ENCODE results near the gene TIGD3. TPM values are rescaled to one million over a fixed set of nuclear protein-coding genes. Genes with fewer than 3 reads are reported as not detected.
A peak's percentile ranks its signal among the peaks of the same experiment; 100 is the strongest.

Gene TIGD3
- total RNA-seq, 1 experiment from 2014 or later, result 1.7 TPM

GRCh38 chr11:65353900-65354264 lies 669 bp upstream of the TIGD3 start:
- ChIA-PET POLR2A (ENCODE audit: unreplicated experiment) (interaction anchor here (0.7 kb wide), 1 partner anchor 506 kb away, joined by 5 read pairs; no protein-coding TSS in a partner anchor), CTCF (interaction anchor here (0.8 to 2.0 kb wide), 3 partner anchors 79 to 195 kb away, joined by 4 to 9 read pairs (median 8); no protein-coding TSS in a partner anchor)
- intact Hi-C loops (cut with micrococcal nuclease; ENCODE audit: unreplicated experiment), result loop anchor here (2.0 kb wide), 1 partner anchor 37 kb away; no protein-coding TSS in a partner anchor
- Histone ChIP-seq H4K20me1 (ENCODE audit: insufficient read depth) (no peaks in the 10 kb centered on the region; the same call in 1 of the 2 replicates), H3K79me2 (ENCODE audit: low read depth) (no peaks in the 10 kb centered on the region), H3K4me1 (replicated peaks; ENCODE audit: insufficient read depth) (peaks cover 11% of the 10 kb centered on the region), H3K27ac (no peak overlapping the region), H3F3A (ENCODE audit: insufficient read depth, low read depth) (peaks cover 49% of the 10 kb centered on the region), H3K4me3 (peak overlapping the region; percentile 87), H3K4me2 (peak overlapping the region; percentile 100), H2AFZ (peak overlapping the region; percentile 76), H3K9me2 (ENCODE audit: insufficient read depth) (no peaks in the 10 kb centered on the region), H3K9me3 (ENCODE audit: insufficient read depth, low read depth) (no peaks in the 10 kb centered on the region), H3K36me3 (ENCODE audit: low read depth) (peaks cover 12% of the 10 kb centered on the region), H3K27me3 (ENCODE audit: insufficient read depth, low read depth) (no peaks in the 10 kb centered on the region)
- no peak for DNase-seq
- BruUV-seq (replicated peaks), result no TSS peak
- TF ChIP-seq EZH2 (IDR thresholded peaks at IDR 0.05; ENCODE audit: low read depth) (no peak), CTCF (conservative IDR thresholded peaks at IDR 0.05) (no peak)

DNA sequence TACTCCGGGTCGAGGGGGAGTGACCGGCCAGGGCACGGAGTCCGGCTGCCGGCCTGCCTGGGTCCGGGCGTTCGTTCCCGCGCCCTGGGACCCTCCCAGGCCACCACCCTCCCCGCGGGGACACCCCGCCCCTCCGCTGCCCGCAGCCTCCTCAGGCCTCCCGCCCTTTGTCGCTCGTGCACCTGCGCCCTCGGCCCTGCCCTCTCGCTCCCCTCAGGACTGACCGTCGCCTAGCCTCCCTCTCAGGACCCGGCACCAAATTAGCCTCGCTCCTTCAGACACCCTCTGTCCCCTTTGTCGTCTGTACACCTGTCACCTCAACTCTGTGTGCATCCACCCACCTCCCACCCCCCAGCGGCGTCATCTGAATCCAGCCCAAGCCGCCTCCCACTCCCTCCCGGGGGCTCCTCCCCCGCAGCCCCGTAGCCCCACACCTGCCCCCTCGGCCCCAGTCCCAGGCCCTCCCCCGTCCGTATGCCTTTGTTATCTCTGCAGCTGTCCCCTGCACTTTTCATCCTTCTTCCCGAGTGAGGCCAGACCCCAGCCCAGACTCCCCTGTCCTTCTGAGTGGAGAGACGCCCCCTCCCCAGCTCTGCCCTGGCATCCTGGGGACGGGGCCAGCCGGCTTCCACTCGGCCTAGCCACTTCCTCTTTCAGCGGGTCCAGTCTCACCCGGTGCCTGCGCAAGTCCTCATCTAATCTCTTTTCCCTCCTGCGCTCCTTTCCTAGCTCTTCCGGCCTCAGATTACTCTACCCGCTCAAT lies 643 bp downstream of the TIGD3 start:
- H3K4me3 ChIP-seq, result peak overlapping the region; percentile 87
- peaks cover 38% of the 10 kb centered on the region for H3F3A ChIP-seq (ENCODE audit: insufficient read depth, low read depth)
- no peak for TF ChIP-seq CTCF (conservative IDR thresholded peaks at IDR 0.05)
- no peak for TF ChIP-seq EZH2 (IDR thresholded peaks at IDR 0.05; ENCODE audit: low read depth)
- BruUV-seq (replicated peaks), result no TSS peak
- no peaks in the 10 kb centered on the region for H3K9me2 ChIP-seq (ENCODE audit: insufficient read depth)
- no peaks in the 10 kb centered on the region for H3K79me2 ChIP-seq (ENCODE audit: low read depth)
- ChIA-PET POLR2A (ENCODE audit: unreplicated experiment) (no interaction called here), CTCF (interaction anchor here (0.6 kb wide), 1 partner anchor 155 kb away, joined by 3 read pairs; no protein-coding TSS in a partner anchor)
- peak in 1 of 2 experiments; percentile 44 for DNase-seq
- H3K4me2 ChIP-seq, result peak overlapping the region; percentile 100
- no peaks in the 10 kb centered on the region; the same call in 1 of the 2 replicates for H4K20me1 ChIP-seq (ENCODE audit: insufficient read depth)
- H3K36me3 ChIP-seq (ENCODE audit: low read depth), result peaks cover 7% of the 10 kb centered on the region
- H3K27ac ChIP-seq, result no peak overlapping the region
- peaks cover 11% of the 10 kb centered on the region for H3K4me1 ChIP-seq (replicated peaks; ENCODE audit: insufficient read depth)
- peak overlapping the region; percentile 84 for H2AFZ ChIP-seq
- intact Hi-C loops (cut with micrococcal nuclease; ENCODE audit: unreplicated experiment), result loop anchor here (2.0 kb wide), 1 partner anchor 38 kb away; no protein-coding TSS in a partner anchor
- no peaks in the 10 kb centered on the region for H3K27me3 ChIP-seq (ENCODE audit: insufficient read depth, low read depth)
- no peaks in the 10 kb centered on the region for H3K9me3 ChIP-seq (ENCODE audit: insufficient read depth, low read depth)

DNA sequence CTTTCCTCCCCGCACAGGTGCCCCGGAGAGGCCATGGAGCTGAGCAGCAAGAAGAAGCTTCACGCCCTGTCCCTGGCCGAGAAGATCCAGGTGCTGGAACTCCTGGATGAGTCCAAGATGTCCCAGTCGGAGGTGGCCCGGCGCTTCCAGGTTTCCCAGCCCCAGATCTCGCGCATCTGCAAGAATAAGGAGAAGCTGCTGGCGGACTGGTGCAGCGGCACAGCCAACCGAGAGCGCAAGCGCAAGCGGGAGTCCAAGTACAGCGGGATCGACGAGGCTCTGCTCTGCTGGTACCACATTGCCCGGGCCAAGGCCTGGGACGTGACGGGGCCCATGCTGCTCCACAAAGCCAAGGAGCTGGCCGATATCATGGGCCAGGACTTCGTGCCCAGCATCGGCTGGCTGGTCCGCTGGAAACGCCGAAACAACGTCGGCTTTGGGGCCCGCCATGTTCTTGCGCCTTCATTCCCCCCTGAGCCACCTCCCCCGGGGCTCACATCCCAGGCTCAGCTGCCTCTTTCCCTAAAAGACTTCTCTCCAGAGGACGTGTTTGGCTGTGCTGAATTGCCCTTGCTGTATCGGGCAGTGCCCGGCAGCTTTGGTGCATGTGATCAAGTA lies 1.3 kb downstream of the TIGD3 start:
- Histone ChIP-seq H3K9me2 (ENCODE audit: insufficient read depth) (no peaks in the 10 kb centered on the region), H4K20me1 (ENCODE audit: insufficient read depth) (no peaks in the 10 kb centered on the region; the same call in 1 of the 2 replicates), H3K4me1 (replicated peaks; ENCODE audit: insufficient read depth) (peaks cover 11% of the 10 kb centered on the region), H2AFZ (no peak overlapping the region), H3K4me2 (peak overlapping the region; percentile 100; the same call in 1 of the 2 replicates), H3K27ac (no peak overlapping the region), H3K27me3 (ENCODE audit: insufficient read depth, low read depth) (no peaks in the 10 kb centered on the region), H3F3A (ENCODE audit: insufficient read depth, low read depth) (peaks cover 31% of the 10 kb centered on the region; the same call in 1 of the 2 replicates), H3K36me3 (ENCODE audit: low read depth) (peaks cover 1% of the 10 kb centered on the region), H3K4me3 (no peak overlapping the region), H3K9me3 (ENCODE audit: insufficient read depth, low read depth) (no peaks in the 10 kb centered on the region), H3K79me2 (ENCODE audit: low read depth) (no peaks in the 10 kb centered on the region)
- DNase-seq, result no peak
- intact Hi-C loops (cut with micrococcal nuclease; ENCODE audit: unreplicated experiment), result loop anchor here (2.0 kb wide), 1 partner anchor 39 kb away; no protein-coding TSS in a partner anchor
- TSS peak; percentile 14 for BruUV-seq (replicated peaks)
- ChIA-PET CTCF (interaction anchor here (0.6 kb wide), 2 partner anchors 53 to 156 kb away, joined by 3 to 13 read pairs; no protein-coding TSS in a partner anchor), POLR2A (ENCODE audit: unreplicated experiment) (no interaction called here)
- TF ChIP-seq CTCF (conservative IDR thresholded peaks at IDR 0.05) (no peak), EZH2 (IDR thresholded peaks at IDR 0.05; ENCODE audit: low read depth) (no peak)
